ENCODE results near the gene NOTUM.

DNA sequence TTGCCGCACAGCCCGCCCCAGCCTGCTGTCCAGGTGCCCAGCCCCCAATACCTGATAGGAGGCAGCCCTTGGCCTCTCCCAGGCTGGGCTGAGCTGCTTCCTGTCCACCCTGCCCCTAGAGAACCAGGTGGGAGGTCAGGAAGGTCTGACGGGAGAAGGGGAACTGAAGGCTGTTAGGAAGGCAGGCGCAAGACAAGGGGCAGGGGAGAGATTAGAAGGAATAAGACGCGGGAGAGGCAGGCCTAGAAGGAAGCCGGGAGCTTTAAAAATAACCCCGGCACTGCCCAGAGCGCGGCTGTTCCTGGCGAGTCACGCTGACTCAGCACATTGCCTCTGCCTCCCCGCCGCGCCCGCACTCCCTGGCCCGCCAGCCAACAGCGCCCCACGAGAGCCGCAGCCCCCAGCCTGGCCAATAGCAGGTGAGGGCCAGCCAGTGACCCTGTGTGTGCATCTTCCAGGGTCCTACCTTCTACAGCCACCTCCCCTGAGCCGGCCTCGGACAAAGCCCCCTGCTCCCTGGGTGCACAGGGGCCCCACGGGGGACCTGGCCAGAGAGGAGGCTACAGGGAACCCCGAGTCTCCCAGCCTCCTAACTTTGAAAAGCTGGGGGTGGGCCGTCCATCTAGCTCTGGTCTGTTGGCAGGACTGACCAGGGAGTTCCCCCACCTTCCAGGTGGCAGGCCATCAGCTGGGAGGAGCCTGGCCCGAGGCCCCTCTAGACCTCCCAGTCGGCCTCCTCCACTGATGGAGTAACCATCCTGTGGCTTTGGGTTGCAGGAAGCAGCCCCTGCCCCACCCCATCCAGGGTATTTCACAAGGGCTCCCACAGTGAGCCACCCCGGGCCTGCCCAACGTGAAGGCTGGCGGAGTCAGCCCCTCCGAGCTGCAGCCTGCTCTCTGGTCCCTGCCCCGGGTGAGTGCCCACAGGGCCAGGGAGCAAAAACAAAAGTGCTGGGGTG is 37.4 kb downstream of the NOTUM start:
- TF ChIP-seq POLR2A (IDR thresholded peaks at IDR 0.05): peak in 1 of 4 donors; percentile 3
- TF ChIP-seq, protein P1, sequence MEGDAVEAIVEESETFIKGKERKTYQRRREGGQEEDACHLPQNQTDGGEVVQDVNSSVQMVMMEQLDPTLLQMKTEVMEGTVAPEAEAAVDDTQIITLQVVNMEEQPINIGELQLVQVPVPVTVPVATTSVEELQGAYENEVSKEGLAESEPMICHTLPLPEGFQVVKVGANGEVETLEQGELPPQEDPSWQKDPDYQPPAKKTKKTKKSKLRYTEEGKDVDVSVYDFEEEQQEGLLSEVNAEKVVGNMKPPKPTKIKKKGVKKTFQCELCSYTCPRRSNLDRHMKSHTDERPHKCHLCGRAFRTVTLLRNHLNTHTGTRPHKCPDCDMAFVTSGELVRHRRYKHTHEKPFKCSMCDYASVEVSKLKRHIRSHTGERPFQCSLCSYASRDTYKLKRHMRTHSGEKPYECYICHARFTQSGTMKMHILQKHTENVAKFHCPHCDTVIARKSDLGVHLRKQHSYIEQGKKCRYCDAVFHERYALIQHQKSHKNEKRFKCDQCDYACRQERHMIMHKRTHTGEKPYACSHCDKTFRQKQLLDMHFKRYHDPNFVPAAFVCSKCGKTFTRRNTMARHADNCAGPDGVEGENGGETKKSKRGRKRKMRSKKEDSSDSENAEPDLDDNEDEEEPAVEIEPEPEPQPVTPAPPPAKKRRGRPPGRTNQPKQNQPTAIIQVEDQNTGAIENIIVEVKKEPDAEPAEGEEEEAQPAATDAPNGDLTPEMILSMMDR (IDR thresholded peaks at IDR 0.05): no peak

Measured in upper lobe of left lung (tissue), 4 donors.